A549 treated with AZD2906 at 1 μM for 4 hours (cell line): ENCODE data around the gene CLDN20. TPM values are rescaled to one million over a fixed set of nuclear protein-coding genes. Genes with fewer than 3 reads are reported as not detected.

Source experiments
- total RNA-seq: library from RNA; stranded (reverse); fragments of 200-300 nt; extraction: Qiagen RNA extraction; gene quantifications from 5 replicates; pipeline ENCODE4 v1.2.3, GENCODE V29; 2022

The CLDN20 gene
- not detected in 5 replicates for total RNA-seq

DNA sequence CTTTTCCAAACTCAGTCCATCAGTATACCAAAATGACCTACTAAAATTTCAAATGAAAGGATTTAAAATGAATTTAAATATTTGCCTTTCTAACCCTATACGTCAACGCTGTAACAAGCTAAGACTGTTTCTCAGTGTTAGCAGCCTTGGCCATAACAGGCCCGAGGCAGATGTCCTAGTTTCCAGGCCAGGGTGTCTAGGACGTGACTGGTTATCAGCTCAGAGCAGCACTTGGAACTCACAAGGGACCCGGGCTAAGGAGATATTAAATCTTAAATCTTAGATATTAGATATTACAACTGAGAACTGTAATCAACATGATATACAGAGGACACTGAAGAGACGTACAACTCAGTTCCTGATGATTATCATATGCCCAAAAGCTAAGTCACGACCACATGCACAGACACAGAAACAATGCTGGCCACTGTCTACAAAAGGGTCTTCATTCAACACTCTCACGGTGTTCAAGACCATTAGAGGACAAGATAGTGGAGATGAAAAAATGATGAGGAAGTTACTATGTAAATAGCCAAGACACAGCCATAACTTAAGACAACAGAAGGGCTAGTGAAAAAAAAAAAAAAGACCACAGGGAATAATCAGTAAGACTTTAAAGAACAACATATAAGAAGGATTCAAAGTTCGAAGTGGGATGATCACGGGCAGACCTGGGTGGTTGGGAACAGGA is at the start of gene CLDN20:
CLDN20 (plus strand) TSS at position 641 of the 691 bp plus-strand sequence. CDS start 11,707 bp downstream, outside the sequence.

DNA sequence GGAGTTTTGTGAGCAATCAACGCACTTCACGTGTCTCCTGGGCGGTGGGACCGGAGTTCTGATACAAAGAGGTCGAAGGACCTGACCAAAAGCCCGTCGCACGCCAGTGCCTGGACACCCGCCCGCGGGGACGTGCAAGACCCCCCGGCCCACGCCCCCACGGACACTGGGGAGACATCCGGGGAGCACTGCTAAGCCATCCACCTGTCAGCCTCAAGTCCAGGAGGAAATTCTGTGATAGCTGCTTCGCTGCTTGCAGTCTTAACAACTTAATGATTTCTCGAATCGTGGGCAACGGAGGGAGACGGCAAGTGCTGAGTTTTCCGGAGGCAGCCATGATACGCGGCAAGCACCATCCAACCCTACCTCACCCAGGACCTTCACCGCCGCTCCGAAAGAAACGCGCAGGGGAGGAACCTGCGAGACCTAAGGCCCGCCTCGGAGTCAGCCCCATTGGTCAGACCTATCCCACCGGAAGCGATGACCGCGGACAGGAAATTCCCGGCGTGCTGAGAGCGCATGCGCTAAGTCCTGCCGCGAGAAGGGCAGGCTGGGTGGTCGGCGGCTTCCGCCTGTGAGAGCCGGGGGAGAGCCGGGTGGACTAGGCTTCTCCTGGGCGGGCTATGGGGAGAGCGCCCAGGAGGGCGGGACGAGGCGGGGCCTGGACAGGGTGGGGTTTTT is 50.4 kb downstream of the CLDN20 start, which contains the start of gene TFB1M:
TFB1M (minus strand) TSS at position 393 of the 681 bp plus-strand sequence; CDS start at position 337, 56 bp downstream.

Other genes with a start within 250 kb of the CLDN20 start
- 6.8 to 9.9 TPM (median 7.7 TPM) in 5 replicates for gene TFB1M, start 50.5 kb downstream of the CLDN20 start, total RNA-seq
- gene NOX3, start 191.8 kb downstream of the CLDN20 start, total RNA-seq, result not detected in 5 replicates